GM12873 (cell line): ENCODE data around the gene SLC51B.

Source experiments
- TF ChIP-seq, protein P1 (sequence below): IDR thresholded peaks from 2 replicates; pipeline ENCODE4 v1.5.1; 2012; ENCODE audit warnings: low read depth, mild to moderate bottlenecking, moderate library complexity, low read length, control low read depth; ENCODE audit not compliant: insufficient read depth; ENCODE audit errors: missing control alignments

The SLC51B gene

GRCh38 chr15:65044724-65045481, at the start of gene SLC51B:
TSS of gene SLC51B (plus strand) at chr15:65045387. CDS start at chr15:65050005, 4,618 bp downstream.
- TF ChIP-seq, protein P1, sequence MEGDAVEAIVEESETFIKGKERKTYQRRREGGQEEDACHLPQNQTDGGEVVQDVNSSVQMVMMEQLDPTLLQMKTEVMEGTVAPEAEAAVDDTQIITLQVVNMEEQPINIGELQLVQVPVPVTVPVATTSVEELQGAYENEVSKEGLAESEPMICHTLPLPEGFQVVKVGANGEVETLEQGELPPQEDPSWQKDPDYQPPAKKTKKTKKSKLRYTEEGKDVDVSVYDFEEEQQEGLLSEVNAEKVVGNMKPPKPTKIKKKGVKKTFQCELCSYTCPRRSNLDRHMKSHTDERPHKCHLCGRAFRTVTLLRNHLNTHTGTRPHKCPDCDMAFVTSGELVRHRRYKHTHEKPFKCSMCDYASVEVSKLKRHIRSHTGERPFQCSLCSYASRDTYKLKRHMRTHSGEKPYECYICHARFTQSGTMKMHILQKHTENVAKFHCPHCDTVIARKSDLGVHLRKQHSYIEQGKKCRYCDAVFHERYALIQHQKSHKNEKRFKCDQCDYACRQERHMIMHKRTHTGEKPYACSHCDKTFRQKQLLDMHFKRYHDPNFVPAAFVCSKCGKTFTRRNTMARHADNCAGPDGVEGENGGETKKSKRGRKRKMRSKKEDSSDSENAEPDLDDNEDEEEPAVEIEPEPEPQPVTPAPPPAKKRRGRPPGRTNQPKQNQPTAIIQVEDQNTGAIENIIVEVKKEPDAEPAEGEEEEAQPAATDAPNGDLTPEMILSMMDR: no peak

DNA sequence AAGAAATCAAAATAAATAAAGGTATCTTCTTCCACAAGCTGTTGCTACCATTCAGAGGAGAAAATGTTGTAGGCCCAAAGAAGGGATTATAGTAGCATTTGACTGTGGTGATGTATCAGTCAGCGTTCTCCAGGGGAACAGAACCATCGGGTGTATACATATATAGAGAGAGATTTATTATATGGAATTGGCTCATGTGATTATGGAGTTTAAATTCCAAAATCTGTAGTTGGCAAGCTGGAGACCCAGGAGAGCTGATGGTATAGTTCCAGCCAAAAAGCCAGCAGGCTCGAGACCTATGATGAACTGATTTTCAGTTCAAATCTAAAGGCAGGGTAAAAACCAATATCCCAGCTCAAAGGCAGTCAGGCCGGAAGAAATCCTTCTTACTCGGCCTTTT, 48.1 kb upstream of the SLC51B start:
- TF ChIP-seq, protein P1: no peak

DNA sequence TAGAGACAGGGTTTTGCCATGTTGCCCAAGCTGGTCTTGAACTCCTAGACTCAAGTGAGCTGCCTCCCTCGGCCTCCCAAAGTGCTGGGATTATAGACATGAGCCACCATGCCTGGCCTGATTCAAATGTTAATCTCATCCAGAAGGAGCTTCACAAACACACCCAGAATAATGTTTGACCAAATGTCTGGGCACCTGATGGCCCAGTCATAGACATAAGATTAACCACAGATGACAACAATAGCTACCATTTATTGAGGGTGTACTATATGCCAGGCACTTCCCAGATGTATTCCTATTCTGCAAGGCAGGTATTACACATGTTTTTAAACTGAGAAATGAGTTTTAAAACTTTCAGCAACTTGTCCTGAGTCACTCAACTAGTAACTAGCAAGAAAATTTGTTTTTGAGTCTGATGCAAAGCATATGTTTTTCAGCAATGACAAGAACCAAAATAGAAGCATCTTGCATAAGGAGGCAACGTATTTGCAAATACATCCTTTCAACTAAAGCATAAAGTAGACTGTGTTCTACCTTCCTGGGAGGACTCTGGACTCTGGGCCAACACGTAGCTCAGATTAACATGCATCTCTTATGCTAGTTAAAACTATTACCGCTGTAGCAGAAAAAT, 47.3 kb upstream of the SLC51B start:
- TF ChIP-seq, protein P1: no peak

GRCh38 chr15:65004993-65005392, 40.2 kb upstream of the SLC51B start:
- TF ChIP-seq, protein P1: no peak

DNA sequence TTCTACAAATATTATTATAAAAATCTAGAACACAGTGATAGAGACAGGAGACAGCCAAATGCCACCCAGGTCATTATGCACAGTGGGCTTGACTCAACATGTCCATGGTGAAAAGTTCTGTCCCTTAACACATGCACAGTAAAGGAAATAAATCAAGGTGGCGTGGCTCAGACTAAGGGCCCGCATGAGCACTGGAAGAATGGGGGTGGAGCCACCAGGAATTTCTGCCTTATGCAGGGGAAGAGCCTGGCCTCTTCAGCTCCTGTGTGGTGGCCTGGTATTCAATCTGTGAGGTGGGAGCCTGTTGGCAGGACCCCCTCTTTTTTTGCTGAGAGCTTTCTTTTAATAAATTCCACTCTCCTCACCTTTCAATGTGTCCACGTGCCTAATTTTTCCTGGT, 38.3 kb upstream of the SLC51B start:
- TF ChIP-seq, protein P1: no peak

GRCh38 chr15:65008983-65009382, 36.2 kb upstream of the SLC51B start:
- TF ChIP-seq, protein P1: peak; percentile 27

- TF ChIP-seq, protein P1: peak; percentile 29
These were observed 24.8 kb upstream of the SLC51B start for GRCh38 chr15:65020419-65020818.
